Liver (tissue), 3 donors: ENCODE data around the gene SLITRK3.

Experiments
- CTCF ChIP-seq: fragments of 150-350 bp; IDR thresholded peaks from 2 replicates; pipeline ENCODE4 v1.5.1; 2017; ENCODE audit warnings: improper control_type of control experiment, low read depth, low read length; ENCODE audit not compliant: missing input control
- EGR1 ChIP-seq, 2 donors: IDR thresholded peaks; 2 replicates each; pipeline ENCODE4 v1.6.1; 2016 to 2018; ENCODE audit warnings: antibody characterized with exemption in 2 of 2, low read depth in 2 of 2
- REST ChIP-seq: IDR thresholded peaks from 2 replicates; pipeline ENCODE4 v1.6.1; 2016; ENCODE audit warnings: antibody characterized with exemption, mild to moderate bottlenecking
- donor health status: healthy.
- donor health status: healthy.

DNA sequence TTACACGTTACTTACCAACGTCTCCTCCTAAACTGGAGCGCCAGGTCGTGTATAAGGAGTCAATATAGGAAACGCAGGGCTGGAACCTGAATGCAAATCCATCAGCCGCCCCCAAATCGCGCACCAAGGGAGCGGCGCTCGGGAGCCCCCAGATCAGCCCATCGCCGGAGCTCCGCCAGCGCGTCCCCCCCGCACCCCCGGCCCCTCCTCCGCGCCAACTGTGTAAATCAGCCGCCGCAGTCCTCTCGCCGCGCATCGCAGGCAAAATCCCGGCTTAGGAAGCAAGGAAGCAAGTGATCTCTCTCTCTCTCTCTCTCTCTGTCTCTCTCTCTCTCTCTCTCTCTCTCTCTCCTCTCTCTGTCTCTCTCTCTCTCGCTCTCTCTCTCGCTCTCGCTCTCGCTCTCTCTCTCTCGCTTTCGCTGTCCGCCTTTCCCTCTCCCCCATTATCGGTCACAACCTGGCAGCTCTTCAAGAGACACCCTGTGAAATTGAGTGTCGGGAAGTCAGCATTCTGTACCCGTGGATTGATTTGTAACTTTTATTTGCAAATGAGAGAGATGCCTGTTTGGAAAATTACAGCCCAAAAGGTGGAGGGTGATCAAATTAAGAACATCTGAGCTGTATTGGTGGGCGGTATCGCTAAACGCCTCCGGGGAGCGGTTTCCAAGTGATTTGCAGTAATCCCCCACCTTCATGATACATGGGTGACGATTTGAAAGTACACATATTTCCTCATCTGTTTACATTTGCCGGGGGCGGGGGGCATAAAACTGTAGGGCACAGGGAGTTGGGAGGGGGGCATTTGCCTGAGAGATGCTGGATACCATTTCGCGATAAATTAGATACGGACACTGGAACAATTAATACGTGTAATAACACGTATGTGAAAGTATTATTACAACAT lies 645 bp upstream of the SLITRK3 start:
- TF ChIP-seq REST (no peak), EGR1 (IDR thresholded peaks at IDR 0.05; ENCODE audit: low read depth in 2 of 2) (no peak), CTCF (peak; percentile 16)
